Keratinocyte (primary cell): ENCODE measurements around the gene ASAP3. TPM values are rescaled to one million over a fixed set of nuclear protein-coding genes. Genes with fewer than 3 reads are reported as not detected.

Experiments
- DNase-seq: peaks from one replicate; pipeline ENCODE4 v3.0.0-alpha.2; 2011; ENCODE audit warnings: low read depth, missing footprints, low spot score
- FAIRE-seq: peaks from 2 replicates; lab custom pipeline; 2011; peaks lifted over from hg19 to GRCh38; lab: Jason Lieb, UNC
- H2AFZ ChIP-seq: 2 replicates; pipeline ENCODE4 v1.6.0; 2012; ENCODE audit warnings: low read length, control low read depth, inconsistent platforms; ENCODE audit not compliant: control insufficient read depth
- H3K27ac ChIP-seq: 2 replicates; pipeline ENCODE4 v1.5.1; 2011; ENCODE audit warnings: low read length; ENCODE audit not compliant: control insufficient read depth, insufficient read depth
- H3K27me3 ChIP-seq: 3 replicates; pipeline ENCODE4 v1.6.0; 2011; ENCODE audit warnings: low read length; ENCODE audit not compliant: control insufficient read depth, insufficient read depth; ENCODE audit errors: extremely low read depth
- H3K36me3 ChIP-seq, 2 experiments: 2 replicates in 1 of 2; 3 replicates in 1 of 2; pipeline ENCODE4 v1.5.1; 2011; ENCODE audit warnings: low read length in 2 of 2, mild to moderate bottlenecking in 1 of 2; ENCODE audit not compliant: control insufficient read depth in 2 of 2, insufficient read depth in 2 of 2; ENCODE audit errors: extremely low read depth in 1 of 2
- H3K4me1 ChIP-seq: 3 replicates; pipeline ENCODE4 v1.5.1; 2011; ENCODE audit warnings: low read length; ENCODE audit not compliant: control insufficient read depth, insufficient read depth; ENCODE audit errors: extremely low read depth
- H3K4me2 ChIP-seq: 3 replicates; pipeline ENCODE4 v1.6.0; 2011; ENCODE audit warnings: low read depth, low read length; ENCODE audit not compliant: control insufficient read depth, insufficient read depth; ENCODE audit errors: extremely low read depth
- H3K4me3 ChIP-seq, 3 experiments: fragments of 200-600 bp in 1 of 3; sonication (generic) in 1 of 3; 2 replicates in 2 of 3; 3 replicates in 1 of 3; pipeline ENCODE4 v1.5.1; 2011 to 2016; ENCODE audit warnings: low read length in 3 of 3, mild to moderate bottlenecking in 3 of 3, control low read depth in 2 of 3, inconsistent platforms in 1 of 3, low read depth in 1 of 3, mixed read lengths in 1 of 3, mixed run types in 1 of 3, moderate library complexity in 1 of 3; ENCODE audit not compliant: control insufficient read depth in 2 of 3, insufficient read depth in 2 of 3; ENCODE audit errors: extremely low read depth in 1 of 3
- H3K79me2 ChIP-seq: 2 replicates; pipeline ENCODE4 v1.6.0; 2012; ENCODE audit warnings: low read length; ENCODE audit not compliant: control insufficient read depth, insufficient read depth
- H3K9ac ChIP-seq: 3 replicates; pipeline ENCODE4 v1.6.0; 2011; ENCODE audit warnings: low read length; ENCODE audit not compliant: control insufficient read depth, insufficient read depth; ENCODE audit errors: extremely low read depth
- H3K9me1 ChIP-seq: 3 replicates; pipeline ENCODE4 v1.6.0; 2011; ENCODE audit warnings: low read length; ENCODE audit not compliant: control insufficient read depth, insufficient read depth; ENCODE audit errors: extremely low read depth
- H3K9me3 ChIP-seq: 2 replicates; pipeline ENCODE4 v1.5.1; 2012; ENCODE audit warnings: low read depth, low read length; ENCODE audit not compliant: control insufficient read depth
- H4K20me1 ChIP-seq: 3 replicates; pipeline ENCODE4 v1.6.0; 2011; ENCODE audit warnings: low read length; ENCODE audit not compliant: control insufficient read depth, insufficient read depth; ENCODE audit errors: extremely low read depth
- CTCF ChIP-seq, 3 experiments: IDR thresholded peaks in 1 of 3; conservative IDR thresholded peaks in 1 of 3; optimal IDR thresholded peaks in 1 of 3; 2 replicates in 2 of 3; 3 replicates in 1 of 3; pipeline versions ENCODE3 to v1.5.1; 2011; ENCODE audit warnings: low read length in 3 of 3, mild to moderate bottlenecking in 3 of 3, moderate library complexity in 2 of 3, control low read depth in 1 of 3, inconsistent platforms in 1 of 3; ENCODE audit not compliant: insufficient read depth in 2 of 3; ENCODE audit errors: extremely low read depth in 1 of 3
- EZH2 ChIP-seq: IDR thresholded peaks from one replicate; pipeline ENCODE4 v1.6.1; 2012; ENCODE audit warnings: inconsistent platforms, mild to moderate bottlenecking, low read length, moderate library complexity
- dilution Hi-C: fragments of 300-500 bp; cut with MboI; formaldehyde crosslinking; loops from one replicate; pipeline ENCODE4 v1.7.0; 2020; ENCODE audit warnings: low sequenced_read_pairs; ENCODE audit not compliant: extremely low pct_ligation_motif_present
- polyA plus RNA-seq, 5 experiments: library from polyadenylated mRNA; depleted of rRNA in 3 of 5; stranded (reverse) in 3 of 5; stranded (forward) in 1 of 5; unstranded in 1 of 5; fragments of >200 nt; gene quantifications; 1 replicate in 1 of 5; 2 replicates in 3 of 5; 3 replicates in 1 of 5; pipeline versions ENCODE4 v1.2.1 to v1.2.3, GENCODE V29; 2011 to 2012; ENCODE audit warnings: missing spikeins in 2 of 5, low read depth in 1 of 5, low replicate concordance in 1 of 5

The ASAP3 gene
- polyA plus RNA-seq, 1 donor (not counting 4 experiments of a cell fraction or from before 2014, with no cell fraction given), result 11.4 TPM

- no peak overlapping the region for H3K4me3 ChIP-seq
- no peaks in the 10 kb centered on the region for H3K9me3 ChIP-seq
- peaks cover 22% of the 10 kb centered on the region for H3K4me1 ChIP-seq
- H2AFZ ChIP-seq, result no peak overlapping the region
- no peaks in the 10 kb centered on the region for H3K79me2 ChIP-seq
- dilution Hi-C loops, result loop anchor here (10.0 kb wide), 1 partner anchor 86 kb away; no protein-coding TSS in a partner anchor
- no peaks in the 10 kb centered on the region for H3K36me3 ChIP-seq
- H3K9ac ChIP-seq, result no peak overlapping the region
- FAIRE-seq, result no peak
- no peak for DNase-seq
- TF ChIP-seq CTCF (optimal IDR thresholded peaks at IDR 0.05 in 1 of 3, IDR thresholded peaks at IDR 0.05 in 1 of 3, conservative IDR thresholded peaks at IDR 0.05 in 1 of 3; ENCODE audit: extremely low read depth in 1 of 3, insufficient read depth in 2 of 3, low read length in 3 of 3), result no peak
- TF ChIP-seq EZH2, result no peak
- no peaks in the 10 kb centered on the region for H4K20me1 ChIP-seq
- H3K27me3 ChIP-seq, result peaks cover 18% of the 10 kb centered on the region
- peaks cover 3% of the 10 kb centered on the region for H3K9me1 ChIP-seq
- no peak overlapping the region for H3K27ac ChIP-seq
- no peak overlapping the region for H3K4me2 ChIP-seq
These were observed 63.2 kb downstream of the ASAP3 start for GRCh38 chr1:23420778-23421177.

GRCh38 chr1:23419180-23419579, 64.8 kb downstream of the ASAP3 start:
- no peak for DNase-seq
- Histone ChIP-seq H3K9ac (no peak overlapping the region), H3K9me1 (peaks cover 3% of the 10 kb centered on the region), H3K4me2 (no peak overlapping the region), H4K20me1 (no peaks in the 10 kb centered on the region), H3K27ac (no peak overlapping the region), H3K27me3 (peaks cover 5% of the 10 kb centered on the region), H3K79me2 (no peaks in the 10 kb centered on the region), H3K4me1 (peaks cover 15% of the 10 kb centered on the region), H3K9me3 (no peaks in the 10 kb centered on the region), H3K4me3 (no peak overlapping the region), H3K36me3 (no peaks in the 10 kb centered on the region), H2AFZ (no peak overlapping the region)
- dilution Hi-C loops, result no loop called here
- TF ChIP-seq EZH2, result no peak
- no peak for TF ChIP-seq CTCF (optimal IDR thresholded peaks at IDR 0.05 in 1 of 3, IDR thresholded peaks at IDR 0.05 in 1 of 3, conservative IDR thresholded peaks at IDR 0.05 in 1 of 3; ENCODE audit: extremely low read depth in 1 of 3, insufficient read depth in 2 of 3, low read length in 3 of 3)
- FAIRE-seq, result no peak
